Neural cell (in vitro differentiated cells): ENCODE results near the gene CDH4.

Experiments
- EP300 ChIP-seq: fragments of 450-650 bp; conservative IDR thresholded peaks from 2 replicates; pipeline ENCODE4 v1.6.1; 2014; ENCODE audit warnings: antibody characterized with exemption, mild to moderate bottlenecking, moderate library complexity; ENCODE audit not compliant: poor library complexity, severe bottlenecking
- EZH2 ChIP-seq: fragments of 200-600, 300-800 bp; shearing (Covaris generic), sonication (generic); IDR thresholded peaks from 2 replicates; pipeline ENCODE4 v1.6.1; 2014; ENCODE audit warnings: antibody characterized with exemption, low read length, borderline replicate concordance, mild to moderate bottlenecking; ENCODE audit not compliant: insufficient read depth, poor library complexity, severe bottlenecking
- MXI1 ChIP-seq: fragments of 450-650 bp; conservative IDR thresholded peaks from 2 replicates; pipeline ENCODE4 v1.6.1; 2014; ENCODE audit warnings: antibody characterized with exemption, mild to moderate bottlenecking; ENCODE audit not compliant: poor library complexity, severe bottlenecking
- POLR2AphosphoS5 ChIP-seq: IDR thresholded peaks from 2 replicates; pipeline ENCODE4 v1.6.1; 2012
- RAD21 ChIP-seq: fragments of 450-650 bp; conservative IDR thresholded peaks from 2 replicates; pipeline ENCODE4 v1.6.1; 2014; ENCODE audit warnings: antibody characterized with exemption, mild to moderate bottlenecking, moderate library complexity
- SMC3 ChIP-seq: fragments of 450-650 bp; conservative IDR thresholded peaks from 2 replicates; pipeline ENCODE4 v1.6.1; 2014; ENCODE audit warnings: antibody characterized with exemption, mild to moderate bottlenecking, moderate library complexity; ENCODE audit not compliant: poor library complexity
- TAF1 ChIP-seq: IDR thresholded peaks from 2 replicates; pipeline ENCODE4 v1.6.1; 2012; ENCODE audit warnings: low read depth
- TF ChIP-seq, protein P1 (sequence below): fragments of 450-650 bp; IDR thresholded peaks from 2 replicates; pipeline ENCODE4 v1.5.1; 2014; ENCODE audit warnings: antibody characterized with exemption, mild to moderate bottlenecking, moderate library complexity; ENCODE audit not compliant: poor library complexity, severe bottlenecking

DNA sequence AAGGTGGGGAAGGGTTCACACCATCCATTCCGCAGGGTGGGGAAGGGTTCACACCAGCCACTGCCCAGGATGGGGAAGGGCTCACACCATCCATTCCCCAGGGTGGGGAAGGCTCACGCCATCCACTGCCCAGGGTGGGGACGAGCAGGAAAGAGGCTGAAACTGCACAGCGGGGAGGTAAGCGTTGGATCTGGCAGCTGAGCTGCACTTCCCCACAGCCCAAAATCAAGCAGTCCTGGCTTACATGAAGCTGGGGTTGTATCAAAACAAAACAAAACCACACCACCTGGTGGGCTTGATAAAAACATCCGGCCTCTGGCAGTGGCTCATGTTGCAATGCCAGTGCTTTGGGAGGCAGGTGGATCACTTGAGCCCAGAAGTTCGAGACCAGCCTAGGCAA is 545.1 kb downstream of the CDH4 start:
- TF ChIP-seq POLR2AphosphoS5: no peak
- no peak for TF ChIP-seq EP300
- no peak for TF ChIP-seq TAF1
- TF ChIP-seq, protein P1, sequence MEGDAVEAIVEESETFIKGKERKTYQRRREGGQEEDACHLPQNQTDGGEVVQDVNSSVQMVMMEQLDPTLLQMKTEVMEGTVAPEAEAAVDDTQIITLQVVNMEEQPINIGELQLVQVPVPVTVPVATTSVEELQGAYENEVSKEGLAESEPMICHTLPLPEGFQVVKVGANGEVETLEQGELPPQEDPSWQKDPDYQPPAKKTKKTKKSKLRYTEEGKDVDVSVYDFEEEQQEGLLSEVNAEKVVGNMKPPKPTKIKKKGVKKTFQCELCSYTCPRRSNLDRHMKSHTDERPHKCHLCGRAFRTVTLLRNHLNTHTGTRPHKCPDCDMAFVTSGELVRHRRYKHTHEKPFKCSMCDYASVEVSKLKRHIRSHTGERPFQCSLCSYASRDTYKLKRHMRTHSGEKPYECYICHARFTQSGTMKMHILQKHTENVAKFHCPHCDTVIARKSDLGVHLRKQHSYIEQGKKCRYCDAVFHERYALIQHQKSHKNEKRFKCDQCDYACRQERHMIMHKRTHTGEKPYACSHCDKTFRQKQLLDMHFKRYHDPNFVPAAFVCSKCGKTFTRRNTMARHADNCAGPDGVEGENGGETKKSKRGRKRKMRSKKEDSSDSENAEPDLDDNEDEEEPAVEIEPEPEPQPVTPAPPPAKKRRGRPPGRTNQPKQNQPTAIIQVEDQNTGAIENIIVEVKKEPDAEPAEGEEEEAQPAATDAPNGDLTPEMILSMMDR: no peak
- no peak for TF ChIP-seq RAD21
- TF ChIP-seq EZH2: no peak
- no peak for TF ChIP-seq SMC3
- TF ChIP-seq MXI1: no peak
